HTERT RPE-1 (cell line): ENCODE results near the gene GNPTAB.

ENCODE experiments used
- in situ Hi-C: fragments of 300-500 bp; cut with MboI; formaldehyde crosslinking; loops from 4 replicates; pipeline ENCODE4 v1.14.3; 2020; ENCODE audit warnings: low sequenced_read_pairs

The GNPTAB gene

DNA sequence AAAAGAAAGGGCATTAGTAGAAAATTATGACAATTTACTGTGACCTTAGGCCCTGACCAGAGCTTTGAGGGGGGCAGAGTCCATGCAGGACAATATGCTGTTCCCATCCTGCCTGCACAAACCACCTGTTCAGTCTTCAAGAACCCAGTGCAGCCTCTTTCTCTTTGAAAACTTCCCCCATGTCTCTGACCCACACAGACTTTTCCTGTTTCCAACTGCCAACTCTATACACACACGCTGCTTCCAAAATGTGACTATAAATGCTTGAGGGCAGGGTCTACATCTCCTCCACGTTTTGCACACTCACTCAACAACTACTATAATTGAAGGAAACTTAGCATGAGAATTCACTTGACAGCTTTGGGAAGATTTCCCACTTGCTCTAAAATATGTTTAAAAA is 54.9 kb downstream of the GNPTAB start:
- in situ Hi-C loops = no loop called here

GRCh38 chr12:101773650-101774162 is 57.1 kb downstream of the GNPTAB start:
- in situ Hi-C loops = no loop called here

DNA sequence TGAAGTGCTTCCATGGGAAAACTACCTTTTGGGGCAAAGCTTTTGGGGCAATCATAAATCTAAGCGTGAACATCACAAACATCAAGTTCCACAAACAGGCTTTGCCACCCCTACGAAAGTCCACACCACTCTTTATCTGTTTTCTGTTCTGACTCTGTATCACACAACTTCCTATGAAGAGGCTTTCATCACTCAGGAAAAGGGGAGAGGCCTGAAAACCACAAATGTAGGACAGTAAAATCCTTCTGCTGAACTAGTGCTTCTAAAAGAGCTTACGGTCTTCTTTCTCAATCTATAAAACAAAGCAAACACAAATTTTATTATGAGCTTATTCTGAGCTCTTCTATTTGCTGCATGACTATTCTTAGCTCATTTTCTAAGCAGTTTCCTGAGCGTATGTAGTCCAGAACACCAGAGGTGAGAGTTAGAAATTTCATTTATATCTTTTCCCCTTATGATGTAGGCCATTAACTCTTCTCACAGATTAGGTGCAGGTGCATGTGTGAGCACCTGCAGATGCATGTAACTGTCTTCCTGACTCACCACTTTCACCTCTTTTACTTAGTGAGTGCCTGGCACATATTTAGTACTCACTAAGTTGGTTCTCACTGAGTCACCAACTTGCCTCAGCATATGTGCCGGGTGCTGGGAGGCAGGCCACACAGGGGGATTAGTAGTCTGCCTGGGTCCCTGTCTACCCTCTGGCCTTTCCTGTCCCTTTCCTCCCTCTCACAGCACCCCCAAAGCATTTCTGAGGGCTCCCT is 58.6 kb downstream of the GNPTAB start:
- in situ Hi-C loops = no loop called here

DNA sequence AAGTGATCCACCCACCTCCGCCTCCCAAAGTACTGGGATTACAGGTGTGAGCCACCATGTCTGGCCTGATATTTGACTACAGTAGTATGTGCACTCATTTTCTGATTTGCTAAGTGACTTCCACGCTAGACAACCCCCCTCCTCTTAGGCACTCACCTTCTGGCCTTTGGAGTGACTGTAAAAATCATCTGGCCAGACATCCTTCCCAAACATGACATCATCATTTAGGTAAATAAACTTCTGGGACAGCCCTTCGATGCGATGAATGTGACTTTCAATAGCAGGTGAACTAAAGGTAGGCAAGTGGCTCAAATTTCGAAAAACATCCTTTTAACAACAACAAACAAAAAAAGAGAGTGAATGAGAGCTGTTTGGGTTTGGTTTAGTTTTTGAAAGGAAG is 60.9 kb downstream of the GNPTAB start:
- in situ Hi-C loops = no loop called here

GRCh38 chr12:101768781-101769180 is 62.0 kb downstream of the GNPTAB start:
- in situ Hi-C loops = no loop called here

GRCh38 chr12:101767537-101767936 is 63.2 kb downstream of the GNPTAB start:
- in situ Hi-C loops = no loop called here

DNA sequence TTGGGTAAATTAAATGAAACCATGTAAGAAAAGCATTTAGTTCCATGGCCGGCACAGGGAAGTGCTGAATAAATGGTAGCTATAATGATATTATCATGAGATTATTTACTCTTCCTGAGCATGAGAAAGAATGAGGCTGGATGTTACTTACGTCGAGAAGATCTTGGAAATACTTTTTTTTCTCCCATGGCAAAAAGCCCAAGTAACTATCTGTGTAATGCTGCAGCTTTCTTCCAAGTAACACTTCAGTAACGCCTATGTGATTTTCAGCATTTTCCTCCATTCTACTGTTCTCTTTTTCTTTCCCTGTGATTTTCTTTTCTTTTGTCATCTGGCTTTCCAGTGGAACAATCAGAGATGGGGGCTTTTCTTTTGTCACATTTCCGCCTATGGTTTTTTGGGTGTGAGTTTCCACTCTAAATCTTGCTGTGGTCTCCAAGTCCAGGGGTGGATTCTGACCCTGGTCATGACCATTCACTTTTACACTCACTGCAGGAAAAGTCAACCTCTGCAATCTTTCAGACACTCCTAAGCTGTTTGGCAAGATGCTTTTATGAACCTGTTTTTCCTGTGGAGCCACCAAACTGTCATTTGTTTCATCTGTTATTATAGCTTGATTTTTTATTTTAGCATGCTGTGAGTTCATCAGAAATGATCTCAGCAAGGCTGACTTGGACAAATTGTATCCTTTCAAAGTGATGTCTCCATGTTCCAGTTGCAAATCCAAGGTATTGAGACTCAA is 66.5 kb downstream of the GNPTAB start:
- in situ Hi-C loops = no loop called here

DNA sequence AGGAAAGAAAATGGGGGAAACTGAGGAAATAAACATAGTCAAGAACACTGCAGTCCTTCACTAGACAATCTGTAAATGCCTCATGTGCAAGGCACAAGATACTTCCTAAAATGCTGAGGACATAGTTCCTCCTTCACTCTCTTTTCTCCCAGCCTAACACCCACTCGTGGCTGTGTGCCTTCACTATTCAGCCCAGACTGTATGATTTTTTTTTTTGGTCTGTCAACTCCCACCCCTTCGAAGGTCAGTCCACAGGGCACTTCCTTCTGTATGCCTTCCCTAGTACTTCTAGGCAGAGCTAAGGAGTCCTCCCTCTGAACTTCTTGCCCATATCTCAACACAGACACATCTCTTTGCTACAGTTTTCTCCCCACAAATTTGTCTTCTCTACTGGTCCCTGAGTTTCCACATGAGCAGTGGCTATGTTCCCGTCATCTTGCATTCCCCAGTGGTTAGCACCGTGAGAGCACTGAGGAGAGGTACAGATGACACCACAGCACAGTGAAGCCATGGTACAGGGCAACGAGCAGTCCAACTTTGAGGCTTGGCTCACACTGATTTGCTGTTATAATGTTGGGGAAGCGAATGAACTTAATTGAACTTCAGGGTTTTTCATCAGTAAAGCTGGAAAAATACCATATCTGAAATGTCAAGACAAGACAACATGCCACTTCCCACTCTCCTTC is 67.4 kb downstream of the GNPTAB start:
- in situ Hi-C loops = no loop called here

GRCh38 chr12:101761781-101762180 is 69.0 kb downstream of the GNPTAB start:
- in situ Hi-C loops = no loop called here

GRCh38 chr12:101761350-101761749 is 69.4 kb downstream of the GNPTAB start:
- in situ Hi-C loops = no loop called here

DNA sequence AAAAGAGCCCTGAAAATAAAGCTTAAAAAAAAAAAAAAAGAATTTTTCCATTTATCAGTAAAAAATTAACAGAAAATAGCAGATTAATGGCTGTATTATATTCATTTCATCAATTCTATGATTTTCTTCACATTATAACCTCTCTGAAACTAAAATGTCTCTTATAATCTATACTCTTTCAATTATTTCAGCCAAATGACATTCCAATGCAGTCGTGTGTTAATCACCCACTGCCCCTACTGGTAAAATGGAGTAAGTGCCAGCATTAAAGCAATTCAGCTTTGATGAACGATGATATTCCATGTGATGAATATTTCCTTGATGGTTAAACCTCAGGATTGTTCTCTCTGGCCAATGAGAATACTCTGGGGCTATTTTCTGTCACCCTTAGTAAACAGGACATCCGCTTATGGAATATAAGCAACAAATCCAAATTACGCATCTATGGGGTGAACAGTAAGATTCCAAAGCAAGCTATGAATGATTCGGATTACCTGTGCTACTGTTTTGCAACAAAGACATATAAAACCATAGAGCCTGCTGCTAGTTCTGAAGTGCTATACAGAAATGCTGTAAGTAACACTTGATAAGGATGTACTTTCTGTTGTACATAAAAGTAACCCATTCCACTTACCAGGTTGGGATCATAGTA is 71.2 kb downstream of the GNPTAB start:
- in situ Hi-C loops = no loop called here

- in situ Hi-C loops = no loop called here
Measured at GRCh38 chr12:101750152-101750551, 80.6 kb downstream of the GNPTAB start.

DNA sequence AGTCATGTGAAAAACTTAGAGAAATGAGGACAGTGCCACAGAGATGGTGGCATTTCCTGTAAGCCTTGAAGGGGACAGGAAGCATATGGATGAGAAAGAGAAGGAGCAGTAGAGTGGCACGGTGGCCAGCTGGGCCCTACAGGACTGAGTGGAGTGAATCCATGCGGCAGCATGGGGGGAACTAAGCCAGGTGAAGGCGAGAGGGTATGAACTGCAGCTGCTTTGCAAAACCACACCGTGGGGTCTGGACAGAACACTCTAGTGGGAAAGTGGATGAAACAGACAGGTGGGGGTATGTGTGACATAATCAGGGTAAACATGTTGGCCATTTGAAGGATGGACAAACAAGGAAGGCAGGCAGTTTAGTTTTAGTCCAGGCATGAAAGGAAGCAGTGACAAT is 81.1 kb downstream of the GNPTAB start:
- in situ Hi-C loops = no loop called here

GRCh38 chr12:101748907-101749306 is 81.9 kb downstream of the GNPTAB start:
- in situ Hi-C loops = no loop called here

- in situ Hi-C loops = no loop called here
Measured at GRCh38 chr12:101747697-101748096, 83.1 kb downstream of the GNPTAB start.

DNA sequence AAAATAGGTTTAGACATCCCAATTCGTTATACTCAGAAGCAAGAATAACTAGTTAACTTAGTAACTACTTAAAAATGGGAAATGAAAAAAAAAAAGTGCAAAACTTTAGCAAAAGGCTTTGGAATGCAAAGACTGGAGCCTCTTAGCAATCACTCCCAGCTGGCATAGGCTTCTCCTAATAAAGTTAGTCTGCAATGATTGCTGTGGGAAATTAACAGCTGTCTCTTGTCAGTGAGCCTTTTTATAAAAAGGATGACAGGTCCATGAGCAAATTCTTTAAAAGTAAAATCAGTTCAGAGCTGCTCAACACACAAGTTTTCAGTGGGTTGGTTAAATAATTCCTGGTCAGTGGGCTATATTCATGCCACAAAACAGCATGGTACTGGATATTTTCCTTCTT is 84.1 kb downstream of the GNPTAB start:
- in situ Hi-C loops = no loop called here

GRCh38 chr12:101746196-101746595 is 84.6 kb downstream of the GNPTAB start:
- in situ Hi-C loops = no loop called here

DNA sequence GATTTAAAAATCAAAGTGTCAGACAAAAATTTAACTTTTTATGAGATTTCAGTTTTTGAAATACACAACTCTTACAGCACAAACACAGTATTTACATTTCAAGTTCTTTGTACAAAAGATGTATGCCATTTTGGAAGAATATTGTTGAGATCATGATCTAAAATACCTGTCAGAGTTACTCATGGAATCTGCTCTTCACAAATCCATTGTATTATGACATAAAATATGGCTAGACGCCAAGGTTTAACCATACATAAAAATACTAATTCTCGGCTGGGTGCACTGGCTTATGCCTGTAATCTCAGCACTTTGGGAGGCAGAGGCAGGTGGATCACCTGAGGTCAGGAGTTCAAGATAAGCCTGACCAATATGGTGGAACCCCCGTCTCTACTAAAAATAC is 85.3 kb downstream of the GNPTAB start:
- in situ Hi-C loops = no loop called here

GRCh38 chr12:101743724-101744472 is 86.9 kb downstream of the GNPTAB start:
- in situ Hi-C loops = no loop called here

DNA sequence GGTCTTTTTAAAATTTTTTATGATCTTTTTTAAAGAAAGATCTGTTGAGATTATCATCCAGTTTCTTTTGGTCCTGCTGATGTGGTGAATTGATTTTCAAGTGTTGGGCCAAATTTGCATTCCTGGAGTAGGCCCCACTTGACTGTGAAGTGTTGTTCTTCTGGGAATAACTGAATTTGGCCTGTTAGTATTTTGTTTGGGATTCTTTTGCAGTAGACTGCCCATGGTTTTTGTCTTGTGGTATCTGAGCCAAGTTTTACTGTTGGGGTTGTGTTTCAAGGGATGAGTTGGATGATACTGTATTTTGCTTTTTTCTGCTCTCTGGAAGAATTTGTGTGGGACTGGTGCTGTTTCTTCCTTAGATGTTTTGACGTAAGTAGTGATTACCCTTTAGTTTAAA is 87.5 kb downstream of the GNPTAB start:
- in situ Hi-C loops = no loop called here
